ENCODE data around the gene ADARB1.

The ADARB1 gene

DNA sequence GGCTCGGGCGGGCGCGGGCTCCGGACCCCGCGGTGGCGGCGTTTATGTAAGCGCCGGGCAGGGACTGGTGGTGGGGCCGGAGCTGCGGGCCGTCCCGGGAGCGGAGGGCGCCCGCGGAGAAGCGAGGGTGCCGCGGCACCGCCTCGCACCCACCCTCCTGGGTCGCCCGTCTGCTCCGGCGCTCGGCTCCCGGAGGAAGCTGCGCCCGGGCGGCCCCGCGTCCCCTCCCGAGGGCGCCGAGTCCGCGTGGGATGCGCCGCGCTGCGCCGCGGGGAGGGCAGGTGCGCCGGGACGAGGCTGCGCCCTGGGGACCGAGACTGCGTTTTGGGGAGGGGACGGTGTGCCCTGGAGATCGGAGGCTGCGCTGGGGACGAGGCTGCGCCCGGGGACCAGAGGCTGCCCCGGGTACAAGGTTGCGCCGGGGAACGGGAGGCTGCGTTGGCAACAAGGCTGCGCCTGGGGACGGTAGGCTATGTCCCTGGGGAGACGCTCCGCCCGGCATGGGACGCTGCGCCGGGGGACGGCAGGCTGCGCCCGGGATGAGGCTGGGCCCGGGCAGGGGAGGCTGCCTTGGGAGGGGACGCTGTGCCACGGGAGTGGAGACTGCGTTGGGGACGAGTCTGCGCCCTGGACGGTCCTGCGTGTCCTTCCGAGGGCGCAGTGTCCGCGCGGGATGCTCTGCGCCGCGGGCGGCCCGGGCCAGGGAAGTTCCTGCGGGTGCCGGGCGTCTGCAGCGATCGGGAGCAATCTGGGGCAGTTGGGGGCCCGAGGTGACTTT is 627 bp downstream of the ADARB1 start:
- no peak for DNase-seq (ENCODE audit: low spot score)

DNA sequence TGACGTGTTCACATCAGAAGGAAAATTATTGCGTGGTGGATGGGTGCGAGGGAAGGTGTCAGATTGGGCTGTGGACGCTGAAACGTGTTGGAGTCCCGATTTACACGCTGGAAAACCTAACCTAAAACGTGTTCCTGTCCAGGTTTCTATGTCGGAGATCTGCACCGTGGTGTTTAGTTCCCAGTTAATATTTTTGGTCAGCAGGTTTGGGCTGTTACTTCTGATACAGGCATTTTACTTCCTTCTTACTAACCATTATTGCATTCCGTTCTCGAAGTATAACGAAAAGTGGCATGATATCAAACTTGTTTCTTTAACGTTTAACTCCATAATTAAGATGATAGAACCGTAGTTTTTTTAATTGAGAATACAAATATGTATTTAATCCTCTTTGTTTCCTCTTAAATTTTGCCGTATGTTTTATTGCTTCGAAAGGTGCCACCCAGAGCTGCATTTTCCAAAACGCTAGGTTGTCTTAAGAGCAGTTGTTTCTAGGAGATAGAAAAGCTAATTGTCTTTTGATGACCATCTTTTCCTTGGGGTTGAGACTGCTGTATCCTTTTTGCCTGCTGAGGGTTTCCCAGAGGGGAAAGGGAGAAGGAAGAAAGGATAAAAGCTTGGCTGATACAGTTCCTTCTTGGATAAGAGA is 1.3 kb downstream of the ADARB1 start:
- DNase-seq (ENCODE audit: low spot score) = no peak

GRCh38 chr21:45076245-45076711 is 1.9 kb downstream of the ADARB1 start:
- peak; percentile 49 for DNase-seq (ENCODE audit: low spot score)

DNA sequence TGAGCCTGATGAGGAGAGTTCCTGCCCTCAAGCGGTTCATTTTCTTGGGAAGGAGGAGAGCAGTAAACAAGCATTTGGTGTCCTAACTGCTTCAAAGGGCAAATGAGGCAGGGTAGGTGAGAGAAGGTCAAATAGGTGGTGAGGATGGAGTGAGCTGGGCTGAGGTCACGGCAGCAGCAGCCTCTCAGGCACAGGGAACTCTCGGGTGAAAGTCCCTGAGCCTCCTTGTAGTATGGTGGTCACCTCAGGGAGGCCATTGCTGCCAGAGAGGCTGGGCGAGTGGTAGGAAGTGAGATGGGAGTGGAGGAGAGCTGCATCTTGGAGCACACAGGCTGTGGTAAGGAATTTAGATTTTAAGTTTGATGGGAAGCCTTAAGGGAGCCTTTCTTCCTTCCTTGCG is 4.0 kb downstream of the ADARB1 start:
- DNase-seq (ENCODE audit: low spot score) = no peak

GRCh38 chr21:45078877-45079281 is 4.5 kb downstream of the ADARB1 start:
- peak; percentile 79 for DNase-seq (ENCODE audit: low spot score)

GRCh38 chr21:45079351-45079750 is 5.0 kb downstream of the ADARB1 start:
- no peak for DNase-seq (ENCODE audit: low spot score)

- DNase-seq (ENCODE audit: low spot score) = no peak
These were observed 5.9 kb downstream of the ADARB1 start for GRCh38 chr21:45080232-45080631.

DNA sequence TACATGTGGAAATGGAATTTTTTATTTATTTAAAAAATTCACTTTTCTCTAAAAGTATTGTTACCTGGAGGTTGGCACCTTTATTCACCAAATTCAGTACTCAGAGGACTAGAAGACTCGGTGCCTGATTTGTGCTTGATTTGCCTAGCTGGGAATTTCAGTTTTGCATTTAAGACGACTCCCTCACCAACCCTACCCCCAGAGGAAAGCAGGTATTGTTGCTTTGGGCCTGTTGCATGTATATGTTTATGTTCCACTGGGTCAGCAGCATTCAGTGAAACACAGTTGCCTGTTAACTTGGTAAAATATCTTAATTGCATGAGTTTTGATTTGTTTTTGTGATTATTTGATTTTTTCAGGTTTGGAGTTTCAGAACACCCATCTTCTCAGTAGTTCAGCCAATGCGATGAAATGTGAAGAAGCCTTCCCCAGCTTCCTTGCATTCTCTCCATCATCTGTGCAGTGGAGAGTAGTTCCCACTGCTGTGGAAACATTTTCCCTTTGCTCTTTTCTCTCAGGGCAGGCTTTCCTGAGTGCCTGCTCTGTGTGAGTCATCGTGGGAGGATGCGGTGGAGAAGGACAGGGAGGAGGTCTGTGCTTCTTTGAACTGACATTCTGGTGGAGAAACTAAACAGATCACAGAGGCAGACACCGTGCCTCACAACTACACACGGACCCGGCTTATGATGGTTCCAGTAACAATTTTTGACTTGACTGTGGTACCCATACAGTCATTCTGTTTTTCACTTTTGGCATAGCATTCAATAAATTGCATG is 6.4 kb downstream of the ADARB1 start:
- peak; percentile 79 for DNase-seq (ENCODE audit: low spot score)

DNA sequence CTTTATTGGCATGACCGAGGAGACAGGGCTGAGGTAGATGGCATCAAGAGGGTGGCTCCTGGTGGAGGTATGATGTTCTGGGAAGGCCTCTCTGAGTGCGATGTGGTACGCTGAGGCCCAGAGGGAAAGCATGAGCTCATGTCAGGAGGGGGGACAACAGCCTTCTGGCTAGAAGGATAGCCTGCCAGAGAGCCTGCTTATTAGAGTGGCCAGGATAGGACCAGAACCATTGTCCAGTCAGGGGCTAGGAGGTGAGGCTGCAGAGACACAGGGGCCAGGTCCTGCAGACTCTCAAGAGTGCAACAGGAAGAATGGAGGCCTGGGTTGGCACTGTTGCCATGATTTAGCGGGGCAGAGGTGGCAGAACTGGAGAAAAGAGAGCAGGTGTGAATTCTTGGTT is 7.3 kb downstream of the ADARB1 start:
- DNase-seq (ENCODE audit: low spot score) = no peak

DNA sequence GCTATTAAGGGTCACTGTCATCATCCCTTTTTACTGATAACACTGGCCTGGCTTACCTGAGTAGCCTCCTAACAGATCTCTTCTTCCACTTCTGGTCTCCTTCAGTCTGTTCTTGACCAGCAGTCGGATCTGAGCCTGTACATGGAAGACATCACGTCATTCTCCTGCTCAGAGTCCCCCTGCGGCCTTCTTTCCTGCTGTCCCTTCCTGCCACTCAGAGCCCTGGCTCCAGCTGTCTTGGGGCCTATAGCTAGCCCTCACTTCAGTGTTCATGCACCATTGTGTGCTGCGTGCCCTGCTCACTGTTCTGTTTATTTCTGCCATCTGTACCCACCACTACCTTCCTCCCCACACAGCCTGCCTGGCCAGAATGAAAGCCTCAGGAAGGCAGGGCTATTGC is 8.4 kb downstream of the ADARB1 start:
- DNase-seq (ENCODE audit: low spot score) = no peak

DNA sequence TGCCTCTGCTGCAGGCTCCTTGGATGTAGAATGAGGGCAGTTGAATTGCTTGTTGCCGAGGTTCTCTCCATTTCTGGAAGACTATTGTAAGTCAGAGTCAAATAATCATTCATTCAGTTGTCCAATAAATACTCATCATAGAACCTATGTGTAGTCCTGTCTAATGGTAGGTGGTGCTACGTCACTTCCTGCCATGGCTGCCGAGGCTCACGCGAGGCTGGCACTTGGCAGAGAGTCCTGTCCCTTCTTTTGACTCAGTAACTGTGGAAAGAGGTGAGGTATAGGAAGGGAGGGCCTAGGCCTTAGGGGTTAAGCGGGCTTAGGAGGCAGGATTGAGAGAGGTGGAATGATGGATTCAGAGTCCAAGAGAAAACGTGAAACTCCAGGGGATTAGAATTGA is 9.7 kb downstream of the ADARB1 start:
- no peak for DNase-seq (ENCODE audit: low spot score)

DNA sequence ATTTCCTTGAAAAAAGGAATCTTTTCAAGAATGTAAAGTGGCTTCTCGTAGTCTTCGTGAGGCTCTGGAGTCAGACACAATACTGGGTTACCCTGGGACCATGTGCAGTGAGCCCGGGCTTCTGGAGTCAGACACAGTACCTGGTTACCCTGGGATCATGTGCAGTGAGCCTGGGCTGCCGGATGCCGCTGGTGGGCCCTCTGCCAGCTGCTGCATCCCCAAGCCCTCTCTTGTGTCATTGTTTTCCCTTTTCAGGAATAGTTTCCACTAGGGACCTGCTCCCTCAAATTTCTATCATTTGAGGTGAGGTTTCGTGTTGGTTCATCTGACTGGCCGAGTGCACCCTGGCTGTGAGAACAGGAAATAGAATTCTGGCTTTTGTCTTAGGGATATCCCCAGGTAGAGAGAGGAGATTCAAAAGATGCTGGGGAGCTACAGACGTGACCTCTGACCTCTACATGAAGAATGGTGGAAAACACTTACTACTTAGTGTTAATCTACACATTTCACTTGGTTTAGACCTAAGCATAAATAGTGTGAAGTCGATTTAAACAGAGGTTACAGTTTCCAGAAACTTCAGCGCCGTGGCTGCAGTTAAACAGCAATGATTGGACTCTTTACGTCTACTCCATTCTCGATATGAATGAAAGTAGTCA is 10.6 kb downstream of the ADARB1 start:
- no peak for DNase-seq (ENCODE audit: low spot score)

DNA sequence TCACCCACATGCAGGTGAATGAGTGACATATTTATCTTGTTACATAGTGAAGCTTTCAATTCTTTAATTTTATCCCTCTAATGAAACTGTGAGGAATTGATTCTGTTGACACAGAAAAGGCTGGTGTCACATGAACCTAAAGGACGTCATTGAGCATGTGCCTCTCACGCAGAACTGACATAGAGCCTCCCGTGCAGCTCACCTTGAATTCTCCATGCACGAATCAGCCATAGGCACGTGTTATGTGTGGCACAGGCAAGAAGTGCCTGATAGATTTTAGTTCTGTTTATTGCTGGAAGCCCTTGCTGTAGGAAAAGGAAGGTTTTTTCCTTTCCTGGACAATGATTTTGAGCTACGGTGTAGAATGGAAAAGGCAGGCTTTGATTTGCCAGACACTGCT is 11.3 kb downstream of the ADARB1 start:
- DNase-seq (ENCODE audit: low spot score) = no peak

DNA sequence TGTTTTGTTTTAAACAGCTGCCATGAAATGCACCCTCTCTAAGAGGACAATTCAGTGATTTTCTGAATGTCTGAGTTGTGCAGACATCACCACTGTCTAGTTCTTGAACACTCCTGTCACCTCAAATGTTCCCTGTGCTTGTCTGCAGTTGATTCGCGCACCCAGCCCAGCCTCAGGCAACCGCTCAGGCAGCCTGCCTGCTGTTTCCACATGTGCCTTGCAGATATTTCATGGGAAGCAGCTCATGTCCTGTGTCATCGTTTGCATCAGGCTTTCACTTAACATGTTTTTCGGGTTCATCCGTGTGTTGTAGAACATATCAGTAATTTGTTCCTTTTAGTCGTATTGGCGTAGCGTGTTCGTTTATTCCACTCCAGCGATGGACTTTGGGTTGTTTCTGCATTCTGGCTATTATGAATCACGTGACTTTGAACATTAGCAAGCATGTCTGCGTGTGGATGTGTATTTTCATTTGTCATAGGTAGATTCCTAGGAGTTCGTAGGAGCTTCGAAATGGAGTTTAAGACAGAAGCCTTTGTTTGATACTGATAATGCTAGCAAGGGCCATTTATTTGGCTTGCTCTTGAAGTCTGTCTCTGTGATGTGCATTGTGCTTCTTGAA is 12.1 kb downstream of the ADARB1 start:
- DNase-seq (ENCODE audit: low spot score) = no peak

DNA sequence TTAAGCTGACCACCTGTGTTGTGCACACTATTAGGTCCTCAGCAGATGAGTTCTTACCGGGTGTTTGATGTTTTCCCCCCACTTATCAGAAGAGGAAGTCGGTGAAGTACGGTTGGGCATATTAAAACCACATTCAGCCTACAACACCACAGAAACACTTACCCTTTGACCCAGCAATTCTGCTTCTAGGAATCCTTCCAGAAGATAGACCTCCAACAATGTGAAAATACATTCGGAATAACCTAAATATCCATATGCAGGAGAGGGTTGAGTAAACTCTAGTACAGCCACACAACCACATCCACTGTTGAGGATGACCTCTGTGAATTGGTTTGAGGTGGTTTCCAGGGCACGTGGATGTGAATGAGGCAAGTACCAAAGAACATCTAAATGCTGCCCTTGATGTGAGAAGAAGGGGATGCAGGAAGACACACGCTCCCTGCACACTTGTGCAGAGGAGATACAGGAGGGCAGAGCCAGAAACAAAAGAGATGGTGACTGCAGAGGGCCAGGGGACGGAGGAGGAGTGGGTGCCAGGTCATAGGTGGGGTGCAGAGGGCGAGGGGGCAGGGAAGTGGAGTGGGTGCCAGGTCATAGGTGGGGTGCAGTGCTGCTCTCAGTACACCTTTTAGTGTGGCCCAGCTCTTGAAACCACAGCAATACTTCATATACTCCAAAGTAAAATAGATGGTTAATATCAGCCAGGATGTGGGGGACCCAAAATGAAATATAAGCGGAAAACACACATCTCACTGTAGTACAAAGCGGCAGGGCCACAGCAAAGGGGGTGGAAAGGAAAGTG is 12.8 kb downstream of the ADARB1 start:
- DNase-seq (ENCODE audit: low spot score) = no peak

GRCh38 chr21:45088116-45088515 is 13.7 kb downstream of the ADARB1 start:
- DNase-seq (ENCODE audit: low spot score) = no peak

DNA sequence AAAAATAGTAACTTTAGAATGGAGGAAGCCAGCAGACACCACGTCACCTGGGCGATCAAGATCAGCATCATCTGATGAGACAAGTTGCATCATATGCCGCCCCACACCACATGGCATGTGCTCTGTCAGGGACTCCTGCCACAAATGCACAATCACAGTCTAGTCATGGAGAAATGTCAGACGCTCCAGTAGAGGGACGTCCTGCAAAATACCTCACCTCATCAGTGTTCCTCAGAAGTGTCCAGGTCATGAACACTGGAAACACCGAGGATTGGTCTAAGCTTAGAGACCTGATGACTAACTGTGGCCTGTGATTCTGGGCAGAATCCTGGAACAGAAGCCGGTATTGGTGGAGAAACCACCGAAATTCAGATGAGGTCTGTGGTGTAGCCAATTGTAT is 14.3 kb downstream of the ADARB1 start:
- DNase-seq (ENCODE audit: low spot score) = no peak

GRCh38 chr21:45089964-45090363 is 15.6 kb downstream of the ADARB1 start:
- no peak for DNase-seq (ENCODE audit: low spot score)

- DNase-seq (ENCODE audit: low spot score) = no peak
These were observed 16.6 kb downstream of the ADARB1 start for GRCh38 chr21:45090966-45091365.

- peak; percentile 29 for DNase-seq (ENCODE audit: low spot score)
These were observed 17.4 kb downstream of the ADARB1 start for GRCh38 chr21:45091550-45092322.
